ENCODE results near the gene ZFR. TPM values are rescaled to one million over a fixed set of nuclear protein-coding genes. Genes with fewer than 3 reads are reported as not detected.
"Not testable (repeated sequence)": the region's sequence is repeated elsewhere in the genome, so short reads cannot be mapped to it uniquely, and the experiment has no call there.

ZFR gene
- total and polyA plus RNA-seq, 5 experiments from 2014 or later, result 66.9 to 79.4 (median 69.8) TPM

DNA sequence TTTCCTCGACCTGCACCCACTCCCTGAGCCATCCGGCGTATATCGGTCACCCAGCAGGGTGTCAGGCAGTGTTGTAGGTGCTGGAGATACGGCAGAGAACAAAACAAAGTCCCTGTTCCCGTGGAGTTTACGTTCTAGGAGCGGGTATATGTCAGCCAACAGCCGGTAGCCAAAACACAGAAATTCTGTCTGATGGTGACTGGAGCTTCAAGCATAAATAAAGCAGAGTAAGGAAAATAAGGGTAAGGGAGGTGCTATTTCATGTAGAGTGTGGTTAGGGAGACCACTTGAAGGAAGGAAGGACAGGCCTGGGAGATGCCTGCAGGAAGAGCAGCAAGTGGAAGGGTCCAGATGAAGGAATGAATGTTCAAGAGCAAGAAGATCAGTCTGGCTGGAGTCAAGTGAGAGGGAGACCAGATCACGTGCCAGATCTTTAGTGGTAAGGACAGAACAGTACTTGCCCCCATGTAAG, 783 bp upstream of the ZFR start:
- peak overlapping the region in 9 of 10 donors; percentile 29 to 97 (median 84) for H3K27ac Mint-ChIP-seq
- DNase-seq, result no peak
- peaks cover 0 to 2% (median 0%) of the 10 kb centered on the region in 5 donors for H3K27me3 Mint-ChIP-seq
- peaks cover 9 to 52% (median 32%) of the 10 kb centered on the region in 4 donors for H3K4me1 Mint-ChIP-seq
- POLR2A ChIA-PET, result interaction anchor here (0.6 to 1.3 kb wide), 7 partner anchors 8 to 271 kb away, joined by 3 to 13 read pairs (median 5); partner anchors contain the start of genes GOLPH3 and SUB1
- H3K4me3 Mint-ChIP-seq, result peak overlapping the region; percentile 80 to 93 (median 88)
- ATAC-seq, result no peak
- H3K9me3 Mint-ChIP-seq, result no peaks in the 10 kb centered on the region
- peaks cover 0 to 19% (median 0%) of the 10 kb centered on the region in 3 donors for H3K36me3 Mint-ChIP-seq

DNA sequence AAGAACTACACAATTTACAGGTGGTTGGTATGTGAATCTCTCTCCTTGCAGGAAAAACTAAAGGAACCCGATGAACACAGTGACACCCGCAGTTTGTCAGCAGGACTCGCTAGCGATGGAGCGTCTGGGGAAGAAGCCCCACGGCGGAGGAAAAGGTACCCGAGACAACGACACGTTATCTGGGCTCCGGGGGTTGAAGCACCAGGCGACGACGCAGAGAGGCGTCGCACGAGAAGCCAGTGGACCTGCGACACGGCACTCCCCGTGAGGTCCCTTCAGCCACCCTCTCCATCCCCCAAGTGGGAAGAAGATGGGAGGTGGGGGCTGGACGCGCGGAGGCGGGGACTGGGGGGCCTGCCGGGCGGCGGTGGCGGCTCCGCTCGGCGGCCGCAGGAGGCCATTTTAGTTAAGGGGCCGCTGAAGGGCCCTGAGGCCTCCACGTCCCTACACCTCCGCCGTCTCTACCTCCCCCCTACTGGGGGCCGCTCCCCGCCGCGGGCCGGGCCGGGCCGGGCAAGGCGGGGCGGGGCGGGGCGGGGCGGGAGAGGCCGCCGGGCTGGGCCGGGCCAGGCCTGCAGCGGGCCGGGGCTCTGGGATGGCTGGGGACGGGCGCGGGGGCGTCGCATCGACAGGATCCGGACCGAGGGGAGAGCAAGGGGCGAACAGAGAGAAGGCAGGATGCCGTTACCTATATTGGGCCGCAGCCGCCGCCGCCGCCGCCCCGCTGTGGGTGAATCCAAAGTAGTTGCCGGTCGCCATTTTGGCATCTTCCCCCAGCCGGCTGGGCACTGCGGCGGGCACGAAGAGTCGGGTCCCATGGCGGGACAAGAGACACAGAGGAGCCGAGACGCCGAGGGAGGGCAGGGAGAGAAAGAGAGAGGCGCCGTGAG, 754 bp downstream of the ZFR start:
- DNase-seq (peak; percentile 31 to 74 (median 48)), ATAC-seq (peak; percentile 43 to 47)

DNA sequence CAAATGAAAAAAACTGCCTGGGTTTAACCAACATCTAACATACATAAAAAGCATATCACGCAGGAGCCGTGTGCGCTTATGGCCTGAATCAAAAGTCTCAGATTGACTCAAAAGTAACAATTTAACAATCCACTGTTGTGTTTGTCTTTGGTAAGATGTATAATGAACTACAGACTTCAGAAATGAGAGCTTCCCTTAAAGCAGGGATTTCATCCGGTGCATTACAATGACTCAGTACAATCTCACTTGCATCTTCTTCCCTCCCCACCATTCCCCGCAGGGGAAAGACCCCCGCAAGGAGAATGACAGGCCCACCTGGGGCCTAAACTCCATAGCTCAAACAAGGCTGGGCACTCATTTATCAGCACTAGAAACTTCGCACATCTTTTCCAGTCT, 1.4 kb downstream of the ZFR start:
- POLR2A ChIA-PET, result interaction anchor here (0.6 kb wide), 1 partner anchor 35 kb away, joined by 3 read pairs; no protein-coding TSS in a partner anchor
- ATAC-seq (no peak), DNase-seq (peak in 2 of 10 donors; percentile 4 to 8)
- Mint-ChIP-seq H3K27ac (peak overlapping the region; percentile 84 to 96 (median 94)), H3K4me3 (peak overlapping the region; percentile 86 to 96 (median 94)), H3K4me1 (peaks cover 9 to 71% (median 48%) of the 10 kb centered on the region in 4 donors), H3K9me3 (no peaks in the 10 kb centered on the region), H3K27me3 (peaks cover 0 to 2% (median 0%) of the 10 kb centered on the region in 5 donors), H3K36me3 (peaks cover 0 to 23% (median 0%) of the 10 kb centered on the region in 3 donors)

More for the DNA sequence above, 754 bp downstream of the ZFR start:
- Mint-ChIP-seq H3K36me3 (peaks cover 0 to 19% (median 0%) of the 10 kb centered on the region in 3 donors), H3K27me3 (peaks cover 0 to 2% (median 0%) of the 10 kb centered on the region in 5 donors), H3K4me1 (peaks cover 9 to 66% (median 42%) of the 10 kb centered on the region in 4 donors), H3K4me3 (peak overlapping the region; percentile 88 to 96 (median 94)), H3K9me3 (no peaks in the 10 kb centered on the region), H3K27ac (peak overlapping the region; percentile 84 to 97 (median 94))
- POLR2A ChIA-PET, result interaction anchor here (0.6 to 1.0 kb wide), 5 partner anchors 9 to 270 kb away, joined by 3 to 13 read pairs (median 5); partner anchors contain the start of genes GOLPH3 and SUB1

DNA sequence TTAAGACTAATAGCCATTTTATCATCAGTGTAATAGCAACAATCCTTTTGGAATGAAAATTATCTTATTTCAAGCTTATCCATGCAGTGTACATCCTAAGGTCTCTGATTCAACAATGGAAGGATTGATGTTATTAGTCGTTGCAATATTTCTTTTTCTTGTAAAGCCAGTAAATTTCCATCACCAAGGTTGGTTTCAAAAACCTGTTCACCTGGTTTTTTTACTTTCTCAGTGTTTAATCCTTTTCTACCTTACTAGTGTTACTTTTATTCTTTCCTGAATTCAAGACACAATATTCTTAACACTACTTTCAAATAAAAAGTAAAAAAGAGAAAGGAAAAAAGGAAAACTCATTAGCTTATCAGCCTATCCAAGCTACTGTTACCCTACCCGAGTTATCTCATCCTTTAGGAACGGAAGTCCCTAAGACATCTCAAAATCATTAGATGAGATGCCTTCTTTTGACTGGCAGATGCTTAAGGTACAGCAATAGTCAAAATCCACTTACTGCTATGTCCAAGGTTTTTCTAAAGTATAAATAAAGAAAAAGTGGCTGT, 5.4 kb downstream of the ZFR start:
- Mint-ChIP-seq H3K9me3 (no peaks in the 10 kb centered on the region), H3K27ac (no peak overlapping the region), H3K36me3 (peaks cover 0 to 25% (median 0%) of the 10 kb centered on the region in 3 donors), H3K27me3 (no peaks in the 10 kb centered on the region), H3K4me1 (peaks cover 10 to 86% (median 55%) of the 10 kb centered on the region in 4 donors), H3K4me3 (peak overlapping the region in 2 of 10 donors; percentile 22 to 30)
- no peak for ATAC-seq
- POLR2A ChIA-PET, result interaction anchor here (0.7 kb wide), 1 partner anchor 14 kb away, joined by 5 read pairs; no protein-coding TSS in a partner anchor
- DNase-seq, result no peak

DNA sequence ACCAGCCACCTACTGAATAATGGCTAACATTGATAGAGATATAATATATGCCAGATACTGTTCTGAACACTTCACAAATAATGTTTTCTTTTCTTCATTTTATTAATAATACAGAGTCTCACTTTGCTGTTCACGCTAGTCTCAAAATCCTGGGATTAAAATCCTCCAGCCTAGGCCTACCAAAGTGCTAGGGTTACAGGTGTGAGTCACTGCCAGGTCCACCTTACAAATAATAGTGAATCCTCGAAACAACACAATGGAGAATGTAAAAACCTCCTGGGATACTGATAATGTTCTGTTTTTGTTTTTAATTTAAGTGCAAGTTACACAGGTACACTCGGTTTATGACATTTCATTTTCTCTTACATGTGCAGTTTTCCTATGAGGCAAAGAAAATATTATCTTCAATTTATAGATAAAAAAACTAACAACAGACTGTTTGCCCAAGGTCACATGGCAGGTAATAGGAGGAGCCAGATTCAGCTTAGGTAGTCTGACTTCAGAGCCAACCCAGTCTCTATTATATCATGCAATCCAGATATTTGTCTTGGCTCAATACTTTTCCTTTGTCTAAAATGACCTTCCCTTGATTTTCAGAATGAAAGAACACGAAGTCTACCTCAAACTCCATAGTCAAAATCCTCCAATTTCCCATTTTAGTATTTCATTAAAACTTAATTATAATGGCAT, 7.8 kb downstream of the ZFR start:
- no peak overlapping the region for H3K27ac Mint-ChIP-seq

DNA sequence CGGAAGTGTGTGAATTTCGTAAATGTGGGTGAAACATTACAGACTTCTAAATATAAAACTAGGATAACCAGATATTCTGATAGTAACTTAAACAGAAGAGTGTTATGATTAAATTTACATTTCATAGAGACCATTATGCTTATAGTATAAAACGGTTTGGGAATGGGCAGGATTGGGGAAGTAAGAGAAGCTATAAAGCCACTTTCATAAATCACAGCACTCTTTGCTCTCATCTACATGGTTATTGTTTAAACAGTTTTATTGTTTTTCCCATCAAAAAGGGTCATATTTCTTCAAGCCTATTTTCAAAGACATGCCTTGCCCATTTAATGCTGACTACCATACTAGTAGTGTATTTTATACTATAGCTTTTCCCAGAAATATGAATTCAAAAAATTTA, 9.2 kb downstream of the ZFR start:
- POLR2A ChIA-PET, result interaction anchor here (0.5 kb wide), 1 partner anchor 26 kb away, joined by 4 read pairs; no protein-coding TSS in a partner anchor
- H3K27me3 Mint-ChIP-seq, result no peaks in the 10 kb centered on the region
- no peak for DNase-seq
- peaks cover 11 to 92% (median 61%) of the 10 kb centered on the region in 4 donors for H3K4me1 Mint-ChIP-seq
- H3K27ac Mint-ChIP-seq, result peak overlapping the region in 1 of 10 donors; percentile 2
- no peaks in the 10 kb centered on the region for H3K9me3 Mint-ChIP-seq
- no peak for ATAC-seq
- H3K4me3 Mint-ChIP-seq, result no peak overlapping the region
- H3K36me3 Mint-ChIP-seq, result peaks cover 0 to 23% (median 2%) of the 10 kb centered on the region in 3 donors

More for the DNA sequence above, 7.8 kb downstream of the ZFR start:
- Mint-ChIP-seq H3K4me1 (peaks cover 11 to 91% (median 58%) of the 10 kb centered on the region in 4 donors), H3K9me3 (no peaks in the 10 kb centered on the region), H3K36me3 (peaks cover 0 to 31% (median 2%) of the 10 kb centered on the region in 3 donors), H3K27me3 (no peaks in the 10 kb centered on the region), H3K4me3 (no peak overlapping the region)
- DNase-seq (no peak), ATAC-seq (no peak)
- POLR2A ChIA-PET, result no interaction called here

DNA sequence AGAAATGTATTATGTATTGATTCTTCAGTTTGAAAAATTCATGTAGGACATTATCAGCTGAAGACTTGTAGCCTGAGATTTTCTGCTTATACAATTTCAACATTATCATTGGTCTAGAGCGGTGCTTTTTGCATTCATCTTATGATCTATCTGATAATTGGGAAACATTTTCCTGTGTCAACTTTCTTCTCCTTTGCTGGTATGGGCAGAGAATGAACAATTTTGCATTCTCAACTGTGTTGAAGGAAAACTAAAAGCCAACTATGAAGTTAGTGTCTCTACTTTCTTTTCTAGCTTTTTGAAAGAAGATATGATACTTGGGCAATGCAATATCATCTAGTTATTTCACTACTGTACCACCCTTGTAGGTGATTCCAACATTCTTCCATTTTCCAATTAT, 10.3 kb downstream of the ZFR start:
- Mint-ChIP-seq H3K27ac (peak overlapping the region in 1 of 10 donors; percentile 7), H3K36me3 (peaks cover 0 to 31% (median 6%) of the 10 kb centered on the region in 3 donors)
- POLR2A ChIA-PET, result no interaction called here

DNA sequence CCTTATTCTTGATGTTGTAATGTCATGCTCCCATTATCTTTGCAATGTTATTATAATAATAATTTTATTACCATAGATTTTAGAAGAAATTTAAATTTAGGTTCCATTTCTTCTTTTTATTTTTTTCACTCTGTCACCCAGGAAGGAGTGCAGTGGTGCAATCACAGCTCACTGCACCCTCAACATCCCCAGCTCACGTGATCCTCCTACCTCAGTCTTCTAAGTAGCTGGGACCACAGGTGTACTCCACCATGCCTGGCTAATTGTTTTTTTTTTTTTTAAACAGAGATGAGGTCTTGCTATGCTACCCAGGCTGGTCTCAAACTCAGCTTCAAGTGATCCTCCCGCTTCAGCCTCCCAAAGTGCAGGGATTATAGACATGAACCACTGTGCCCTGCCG, 11.9 kb downstream of the ZFR start:
- peaks cover 20 to 87% (median 64%) of the 10 kb centered on the region in 4 donors for H3K4me1 Mint-ChIP-seq
- ATAC-seq (no peak), DNase-seq (no peak)
- POLR2A ChIA-PET, result no interaction called here
- H3K9me3 Mint-ChIP-seq, result peaks cover 0 to 1% (median 0%) of the 10 kb centered on the region in 9 donors
- peak overlapping the region in 2 of 10 donors; percentile 11 to 89 for H3K27ac Mint-ChIP-seq
- H3K27me3 Mint-ChIP-seq, result no peaks in the 10 kb centered on the region
- no peak overlapping the region for H3K4me3 Mint-ChIP-seq
- peaks cover 2 to 42% (median 17%) of the 10 kb centered on the region in 3 donors for H3K36me3 Mint-ChIP-seq

More for the DNA sequence above, 10.3 kb downstream of the ZFR start:
- Mint-ChIP-seq H3K4me3 (no peak overlapping the region), H3K9me3 (no peaks in the 10 kb centered on the region), H3K27me3 (no peaks in the 10 kb centered on the region), H3K4me1 (peaks cover 18 to 92% (median 64%) of the 10 kb centered on the region in 4 donors)
- ATAC-seq (no peak), DNase-seq (no peak)

DNA sequence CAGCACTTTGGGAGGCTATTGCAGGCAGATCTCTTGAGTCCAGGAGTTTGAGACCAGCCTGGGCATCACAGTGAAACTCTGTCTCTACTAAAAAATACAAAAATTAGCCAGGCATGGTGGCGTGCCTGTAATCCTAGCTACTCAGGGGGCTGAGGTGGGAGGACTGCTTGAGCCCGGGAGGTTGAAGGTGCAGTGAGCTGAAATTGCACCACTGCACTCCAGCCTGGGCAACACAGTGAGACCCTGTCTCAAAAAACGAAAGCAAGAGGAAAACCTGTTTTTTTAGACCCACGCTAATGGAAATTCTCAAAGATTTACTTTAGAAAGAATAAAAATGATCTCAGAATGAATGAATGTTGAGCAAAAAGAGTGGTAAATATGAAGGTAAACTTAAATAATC, 13.7 kb downstream of the ZFR start:
- peak overlapping the region in 2 of 10 donors; percentile 0 to 20 for H3K4me3 Mint-ChIP-seq
- peaks cover 22 to 82% (median 62%) of the 10 kb centered on the region in 4 donors for H3K4me1 Mint-ChIP-seq
- H3K36me3 Mint-ChIP-seq, result peaks cover 10 to 56% (median 33%) of the 10 kb centered on the region in 3 donors
- peaks cover 0 to 13% (median 0%) of the 10 kb centered on the region in 9 donors for H3K9me3 Mint-ChIP-seq
- ATAC-seq, POLR2A ChIA-PET, H3K27me3 Mint-ChIP-seq, DNase-seq: not testable (repeated sequence)
- H3K27ac Mint-ChIP-seq, result peak overlapping the region in 6 of 10 donors; percentile 35 to 75 (median 48)

DNA sequence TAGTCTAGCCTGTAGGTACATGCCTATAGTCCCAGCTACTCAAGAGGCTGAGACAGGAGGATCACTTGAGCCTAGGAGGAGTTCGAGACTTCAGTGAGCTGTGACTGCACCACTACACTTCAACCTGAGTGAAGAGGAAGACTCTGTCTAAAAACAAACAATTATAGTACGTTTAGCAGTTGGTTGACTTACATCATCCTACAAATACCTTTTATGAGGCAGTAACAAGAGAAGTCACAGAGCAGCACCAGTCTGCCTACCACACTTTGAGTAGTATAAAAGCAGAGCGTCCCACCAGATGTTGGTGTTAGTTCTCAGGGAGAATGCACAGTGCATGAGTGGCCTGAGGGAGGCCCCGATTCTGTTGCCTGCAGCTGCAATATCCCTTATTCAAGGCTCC, 16.1 kb downstream of the ZFR start:
- Mint-ChIP-seq H3K4me3 (peak overlapping the region in 1 of 10 donors; percentile 26), H3K27me3 (no peaks in the 10 kb centered on the region), H3K4me1 (peaks cover 28 to 77% (median 65%) of the 10 kb centered on the region in 4 donors), H3K36me3 (peaks cover 10 to 61% (median 33%) of the 10 kb centered on the region in 3 donors), H3K27ac (peak overlapping the region in 1 of 10 donors; percentile 65), H3K9me3 (peaks cover 0 to 13% (median 0%) of the 10 kb centered on the region in 9 donors)
- POLR2A ChIA-PET, result no interaction called here
- DNase-seq (no peak), ATAC-seq (no peak)

DNA sequence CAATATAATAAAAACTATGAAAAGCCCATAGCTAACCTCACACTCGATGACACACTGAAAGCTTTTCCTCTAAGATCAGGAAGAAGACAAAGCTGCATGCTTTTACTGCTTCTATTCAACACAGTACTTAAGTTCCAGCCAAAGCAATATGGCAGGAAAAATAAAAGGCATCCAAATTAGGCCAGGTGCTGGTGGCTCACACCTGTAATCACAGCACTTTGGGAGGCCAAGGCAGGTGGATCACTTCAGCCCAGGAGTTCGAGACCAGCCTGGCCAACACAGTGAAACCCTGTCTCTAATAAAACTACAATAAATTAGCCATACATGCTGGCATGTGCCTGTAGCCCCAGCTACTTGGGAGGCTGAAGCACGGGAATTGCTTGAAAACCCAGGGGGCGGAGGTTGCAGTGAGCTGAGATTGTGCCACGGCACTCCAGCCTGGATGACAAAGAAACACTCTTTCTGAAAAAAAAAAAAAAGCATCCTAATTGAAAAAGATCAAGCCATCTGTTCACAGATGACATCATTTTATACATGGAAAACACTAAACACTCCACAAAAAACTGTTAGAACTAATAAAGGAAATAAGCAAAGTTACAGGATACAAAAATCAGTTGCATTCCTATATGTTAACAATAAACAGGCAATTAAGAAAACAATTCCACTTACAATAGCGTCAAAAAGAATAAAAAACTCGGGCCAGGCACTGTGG, 17.9 kb downstream of the ZFR start:
- H3K27ac Mint-ChIP-seq, result peak overlapping the region in 1 of 10 donors; percentile 39
- peaks cover 0 to 13% (median 0%) of the 10 kb centered on the region in 9 donors for H3K9me3 Mint-ChIP-seq
- DNase-seq (no peak), ATAC-seq (no peak)
- H3K27me3 Mint-ChIP-seq, result no peaks in the 10 kb centered on the region
- peaks cover 25 to 78% (median 60%) of the 10 kb centered on the region in 4 donors for H3K4me1 Mint-ChIP-seq
- peaks cover 10 to 59% (median 33%) of the 10 kb centered on the region in 3 donors for H3K36me3 Mint-ChIP-seq
- H3K4me3 Mint-ChIP-seq, result no peak overlapping the region
- POLR2A ChIA-PET, result no interaction called here
